GM11168 (cell line): ENCODE results near the gene DIDO1.

ENCODE experiments used
- in situ Hi-C: fragments of 300-500 bp; cut with MboI; formaldehyde crosslinking; loops from one replicate; pipeline ENCODE4 v1.12.0; 2022; ENCODE audit warnings: low sequenced_read_pairs; ENCODE audit not compliant: unreplicated experiment

DIDO1 gene

DNA sequence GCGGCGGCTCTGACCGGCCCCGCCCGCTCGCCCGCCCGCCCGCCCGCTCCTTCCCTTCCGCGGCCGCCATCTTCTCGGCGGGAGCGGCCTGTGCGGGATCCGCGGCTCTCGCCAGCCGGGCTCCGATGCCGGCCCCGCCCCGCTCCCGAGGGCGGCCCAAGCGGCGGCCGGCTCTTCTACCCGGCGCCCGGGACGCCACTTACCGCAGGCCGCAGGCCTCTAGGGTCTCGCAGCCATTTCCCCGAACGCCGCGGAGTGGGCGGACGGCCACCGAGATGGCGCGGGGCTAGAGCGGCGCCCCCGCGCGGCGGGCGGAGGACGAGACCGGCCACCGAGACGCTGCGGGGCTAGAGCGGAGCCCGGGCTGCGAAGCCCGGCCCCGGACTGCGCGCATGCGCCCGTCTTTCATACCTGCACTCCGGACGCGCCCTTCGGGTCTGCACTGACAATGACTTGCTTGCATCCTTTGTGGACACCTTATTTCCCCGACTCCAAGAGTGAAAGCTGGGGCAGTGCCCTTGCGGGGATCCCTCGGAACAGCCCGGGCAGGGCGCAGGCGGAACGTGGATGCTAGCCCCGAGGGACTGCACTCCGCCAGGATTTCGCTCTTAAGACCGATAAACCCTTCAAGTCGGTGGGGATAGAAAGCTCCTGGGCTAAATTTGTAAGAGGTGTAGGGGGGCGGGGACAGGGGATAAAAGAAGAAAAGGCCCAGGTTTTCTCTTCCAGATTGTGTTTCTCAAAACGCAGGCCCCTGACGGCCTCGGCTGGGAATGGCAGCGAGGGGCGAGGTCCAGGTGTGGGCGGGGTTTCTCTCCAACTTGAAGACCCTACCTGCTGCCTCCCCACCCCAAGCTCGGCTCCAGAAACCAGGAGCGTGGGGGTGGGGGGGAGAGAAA lies at the start of gene DIDO1:
DIDO1 (minus strand) TSS at position 277 of the 899 bp plus-strand sequence.
- in situ Hi-C loops = no loop called here

DNA sequence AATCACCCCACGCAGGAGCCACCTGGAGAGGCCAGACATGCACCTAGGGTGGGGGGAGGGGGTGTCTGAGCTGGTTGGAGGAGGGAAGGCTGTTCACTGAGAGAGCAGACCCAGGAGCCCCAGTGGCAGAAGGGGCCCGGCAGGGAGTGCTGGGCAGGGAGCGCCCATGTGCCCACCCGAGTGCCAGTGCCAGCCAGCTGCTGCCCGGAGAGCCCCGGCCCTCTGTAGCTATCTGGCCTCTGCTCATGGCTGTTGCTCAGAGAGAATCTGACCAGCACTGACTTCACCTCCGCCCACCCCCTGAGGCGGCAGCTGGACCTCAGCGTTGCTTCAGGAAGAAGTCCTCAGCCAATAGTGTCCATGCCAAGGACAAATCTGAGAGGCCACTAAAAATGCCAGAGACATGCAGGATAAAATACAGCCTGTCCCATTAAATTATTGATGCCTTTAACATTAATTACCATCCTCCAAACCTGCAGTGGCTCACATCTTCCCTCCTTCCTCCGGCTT lies 49.0 kb upstream of the DIDO1 start:
- in situ Hi-C loops = loop anchor here (5.0 kb wide), 1 partner anchor 37 kb away; no protein-coding TSS in a partner anchor

DNA sequence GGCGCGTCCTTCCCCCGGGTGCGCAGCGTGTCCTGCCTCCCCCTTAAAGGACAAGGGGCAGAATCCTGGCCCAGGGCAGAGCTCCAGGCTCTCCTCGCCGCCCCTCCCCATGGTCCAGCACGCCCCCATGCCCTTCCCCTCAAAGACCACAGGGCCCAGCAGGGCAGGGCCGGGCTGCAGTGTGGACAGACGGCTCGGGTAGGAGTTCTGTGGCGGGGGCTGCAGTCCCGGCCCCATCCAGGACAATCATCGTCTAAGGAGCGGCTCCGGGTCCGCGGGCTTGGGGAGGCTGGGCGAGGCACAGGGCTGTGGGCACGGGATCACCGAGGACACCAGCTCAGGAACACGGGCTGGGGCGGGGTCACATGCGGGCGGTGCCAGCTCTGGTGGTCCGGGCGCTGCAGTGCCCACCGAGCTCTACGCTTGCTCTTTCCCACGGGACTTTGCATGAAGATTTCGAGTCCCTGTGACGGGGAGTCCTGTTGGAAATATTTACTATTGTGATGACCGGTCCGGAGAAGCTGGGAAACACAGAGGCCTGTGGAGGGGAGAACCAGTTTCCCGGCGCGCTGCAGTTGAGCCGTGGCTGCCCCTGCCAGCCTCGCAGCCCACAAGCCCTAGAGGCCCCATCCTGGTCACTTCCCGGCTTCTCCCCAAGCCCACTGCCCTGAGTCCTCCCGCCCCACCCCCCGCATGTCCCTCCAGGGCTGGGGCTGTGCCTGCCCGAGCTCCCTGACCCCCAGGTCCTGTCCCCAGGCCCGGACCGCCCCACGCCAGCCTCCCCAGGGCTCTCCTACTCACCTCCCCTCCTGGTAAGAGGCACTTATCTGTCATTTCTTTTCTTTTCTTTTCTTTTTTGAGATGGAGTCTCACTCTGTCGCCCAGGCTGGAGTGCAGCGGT lies 46.8 kb upstream of the DIDO1 start:
- in situ Hi-C loops = no loop called here

DNA sequence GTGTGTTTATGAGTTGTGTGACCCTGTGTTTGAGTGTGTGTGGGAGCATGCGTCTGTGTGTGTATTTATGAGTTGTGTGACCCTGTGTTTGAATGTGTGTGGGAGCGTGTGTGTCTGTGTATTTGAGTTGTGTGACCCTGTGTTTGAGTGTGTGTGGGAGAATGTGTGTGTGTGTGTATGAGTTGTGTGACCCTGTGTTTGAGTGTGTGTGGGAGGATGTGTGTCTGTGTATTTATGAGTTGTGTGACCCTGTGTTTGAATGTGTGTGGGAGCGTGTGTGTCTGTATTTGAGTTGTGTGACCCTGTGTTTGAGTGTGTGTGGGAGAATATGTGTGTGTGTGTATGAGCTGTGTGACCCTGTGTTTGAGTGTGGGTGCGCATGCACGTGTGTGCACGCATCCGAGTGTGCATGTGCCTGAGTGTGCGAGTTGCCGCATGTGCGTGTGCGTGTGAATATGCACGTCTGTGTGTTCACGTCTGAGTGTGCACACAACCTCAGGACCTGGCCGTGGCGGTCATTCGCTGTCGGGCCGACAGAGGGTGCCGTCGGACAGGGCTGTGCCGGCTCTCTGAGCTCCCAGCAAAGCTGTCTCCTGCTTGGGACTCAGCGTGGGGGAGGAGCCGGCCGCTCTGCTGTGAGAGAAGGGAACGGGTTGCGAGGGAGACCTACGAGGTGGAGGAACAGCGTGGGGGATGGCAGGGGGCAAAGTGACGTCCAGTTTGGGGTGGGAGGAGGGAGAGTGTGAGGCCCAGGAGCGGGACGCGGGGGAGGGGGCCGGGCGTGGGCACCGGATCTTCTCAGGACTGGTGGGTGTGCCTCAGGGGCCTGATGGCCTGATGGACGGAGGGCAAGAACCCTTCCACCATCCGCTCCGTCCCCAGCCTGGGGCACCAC lies 45.9 kb upstream of the DIDO1 start:
- in situ Hi-C loops = no loop called here

DNA sequence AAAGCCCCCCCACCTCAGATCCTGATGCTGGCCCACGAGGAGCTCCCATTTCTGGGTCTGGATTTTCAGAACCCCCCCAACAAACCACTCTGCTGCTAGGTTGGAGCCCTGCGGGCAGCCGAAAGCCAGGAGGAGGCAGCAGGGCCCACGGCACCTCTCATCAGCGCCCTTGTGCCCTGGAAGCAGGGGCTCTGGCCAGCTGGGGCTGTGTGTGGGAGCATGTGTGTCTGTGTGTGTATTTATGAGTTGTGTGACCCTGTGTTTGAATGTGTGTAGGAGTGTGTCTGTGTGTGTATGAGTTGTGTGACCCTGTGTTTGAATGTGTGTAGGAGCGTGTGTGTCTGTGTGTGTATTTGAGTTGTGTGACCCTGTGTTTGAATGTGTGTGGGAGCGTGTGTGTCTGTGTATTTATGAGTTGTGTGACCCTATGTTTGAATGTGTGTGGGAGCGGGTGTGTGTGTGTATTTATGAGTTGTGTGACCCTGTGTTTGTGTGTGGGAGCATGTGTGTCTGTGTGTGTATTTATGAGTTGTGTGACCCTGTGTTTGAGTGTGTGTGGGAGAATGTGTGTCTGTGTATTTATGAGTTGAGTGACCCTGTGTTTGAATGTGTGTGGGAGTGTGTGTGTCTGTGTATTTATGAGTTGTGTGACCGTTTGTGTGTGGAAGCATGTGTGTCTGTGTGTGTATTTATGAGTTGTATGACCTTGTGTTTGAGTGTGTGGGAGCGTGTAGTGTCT lies 45.1 kb upstream of the DIDO1 start:
- in situ Hi-C loops = no loop called here

DNA sequence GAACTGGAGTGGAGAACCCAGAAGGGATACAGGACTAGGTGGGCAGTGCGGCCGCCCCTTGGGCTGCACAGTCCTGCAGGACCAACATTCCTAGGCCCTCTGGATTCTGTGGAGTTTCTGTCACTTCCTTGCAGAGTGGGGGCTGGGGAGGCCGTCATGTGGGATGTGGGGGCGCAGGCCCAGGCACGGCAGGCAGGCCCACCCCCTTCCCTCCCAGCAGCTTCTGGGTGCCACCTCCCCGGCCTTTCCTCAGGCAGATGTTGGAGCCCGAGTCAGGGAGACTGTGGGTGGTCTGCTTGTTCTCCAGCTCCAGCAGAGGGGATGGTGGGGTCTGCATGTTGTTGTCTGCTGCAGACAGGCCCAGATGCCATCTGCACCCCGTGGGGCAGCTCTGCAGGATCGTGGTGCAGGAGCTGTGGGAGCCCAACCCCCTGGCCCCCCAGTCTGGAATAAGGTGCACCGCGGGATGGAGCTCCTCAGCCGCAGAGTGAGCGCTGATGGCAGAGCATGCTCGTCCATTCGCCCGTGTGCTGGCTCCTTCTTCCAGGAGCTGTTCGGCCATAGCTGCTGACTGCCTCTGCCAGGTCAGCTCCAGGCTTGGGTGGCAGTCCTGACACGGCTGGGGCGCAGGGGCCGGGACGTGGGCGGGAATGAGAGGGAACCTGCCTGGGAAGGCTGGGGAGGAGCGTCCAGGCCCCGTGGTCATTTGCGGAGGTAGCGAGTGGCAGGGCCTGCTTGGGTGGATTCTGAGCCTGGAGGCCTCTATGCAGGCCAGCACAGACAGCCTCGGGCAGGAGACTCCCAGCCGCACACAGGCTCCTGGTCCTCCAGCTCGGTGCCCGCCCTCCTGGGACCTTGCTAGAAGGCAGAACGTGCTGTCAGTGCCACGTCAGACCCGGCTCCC lies 44.3 kb upstream of the DIDO1 start:
- in situ Hi-C loops = no loop called here

DNA sequence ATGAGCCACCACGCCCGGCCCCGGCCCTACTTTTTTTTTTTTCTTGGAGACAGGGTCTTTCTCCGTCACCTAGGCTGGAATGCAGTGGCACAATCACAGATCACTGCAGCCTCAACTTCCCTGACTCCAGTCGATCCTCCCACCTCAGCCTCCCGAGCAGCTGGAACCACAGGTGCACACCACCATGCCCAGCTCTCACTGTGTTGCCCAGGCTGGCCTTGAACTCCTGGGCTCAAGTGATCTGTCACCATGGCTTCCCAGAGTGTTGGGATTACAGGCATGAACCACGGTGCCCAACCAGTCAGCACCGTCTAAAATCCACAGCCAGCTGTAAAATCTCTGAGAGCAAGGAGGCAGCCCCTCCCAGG lies 43.6 kb upstream of the DIDO1 start:
- in situ Hi-C loops = no loop called here

DNA sequence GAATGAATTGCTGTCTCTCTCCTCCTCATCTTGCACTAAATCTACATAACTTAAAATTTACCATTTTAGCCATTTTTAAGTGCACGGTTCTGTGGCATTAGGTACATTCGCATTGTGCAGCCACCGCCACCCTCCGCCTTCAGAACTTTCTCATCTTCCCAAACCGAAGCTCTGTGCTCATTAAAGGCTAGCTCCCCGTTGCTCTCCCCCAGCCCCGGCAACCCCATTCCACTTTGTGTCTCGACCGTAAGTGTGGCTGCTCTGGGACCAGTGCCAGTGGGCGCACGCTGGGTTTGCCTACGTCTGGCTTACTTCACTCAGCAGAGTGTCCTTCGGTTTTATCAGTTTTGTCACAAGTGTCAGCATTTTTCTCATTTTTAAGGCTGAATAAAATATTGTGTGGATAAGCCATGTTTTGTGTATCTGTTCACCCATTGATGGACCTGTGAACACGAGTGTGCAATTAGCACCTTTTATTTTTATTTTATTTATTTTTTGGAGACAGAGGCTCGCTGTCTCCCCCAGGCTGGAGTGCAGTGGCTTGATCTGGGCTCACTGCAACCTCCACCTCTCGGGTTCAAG lies 43.0 kb upstream of the DIDO1 start:
- in situ Hi-C loops = no loop called here

DNA sequence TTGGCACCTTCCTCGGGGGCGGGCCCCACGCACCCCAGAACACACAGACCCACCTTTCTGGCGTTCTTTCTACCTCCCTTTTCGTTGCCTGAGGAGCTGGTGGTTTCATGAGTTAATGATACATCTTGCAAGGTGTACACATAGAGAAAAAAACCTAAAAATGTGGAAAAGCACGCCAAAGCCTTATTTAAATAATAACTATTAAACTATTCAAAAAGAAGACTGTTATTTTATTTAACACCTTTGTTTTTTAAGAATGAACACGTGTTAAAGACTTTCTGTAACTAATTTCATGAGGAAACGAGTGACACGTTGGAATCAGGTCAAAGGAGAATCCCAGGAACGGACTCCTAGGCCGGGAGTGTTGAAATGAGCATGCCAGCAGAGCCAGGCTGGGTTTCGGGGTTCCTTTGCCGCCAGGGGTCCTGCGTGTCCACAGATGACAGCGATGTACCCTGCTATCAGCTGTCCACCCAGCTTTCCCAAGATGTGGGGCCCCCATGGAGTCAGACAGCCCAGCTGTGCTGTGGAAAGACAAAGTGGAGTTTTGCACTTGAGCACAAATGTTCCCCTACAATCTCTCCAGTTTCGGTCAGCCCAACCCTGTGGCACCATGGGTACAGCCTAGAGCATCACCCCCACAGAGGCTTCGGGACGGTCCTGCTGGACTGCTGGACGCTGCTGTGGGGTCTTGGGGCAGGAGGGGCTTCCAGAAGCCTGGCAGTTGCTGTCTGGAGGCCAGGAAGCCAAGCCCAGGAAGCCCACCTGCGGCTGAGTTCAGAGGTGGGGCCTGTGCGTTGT lies 42.3 kb upstream of the DIDO1 start:
- in situ Hi-C loops = no loop called here

DNA sequence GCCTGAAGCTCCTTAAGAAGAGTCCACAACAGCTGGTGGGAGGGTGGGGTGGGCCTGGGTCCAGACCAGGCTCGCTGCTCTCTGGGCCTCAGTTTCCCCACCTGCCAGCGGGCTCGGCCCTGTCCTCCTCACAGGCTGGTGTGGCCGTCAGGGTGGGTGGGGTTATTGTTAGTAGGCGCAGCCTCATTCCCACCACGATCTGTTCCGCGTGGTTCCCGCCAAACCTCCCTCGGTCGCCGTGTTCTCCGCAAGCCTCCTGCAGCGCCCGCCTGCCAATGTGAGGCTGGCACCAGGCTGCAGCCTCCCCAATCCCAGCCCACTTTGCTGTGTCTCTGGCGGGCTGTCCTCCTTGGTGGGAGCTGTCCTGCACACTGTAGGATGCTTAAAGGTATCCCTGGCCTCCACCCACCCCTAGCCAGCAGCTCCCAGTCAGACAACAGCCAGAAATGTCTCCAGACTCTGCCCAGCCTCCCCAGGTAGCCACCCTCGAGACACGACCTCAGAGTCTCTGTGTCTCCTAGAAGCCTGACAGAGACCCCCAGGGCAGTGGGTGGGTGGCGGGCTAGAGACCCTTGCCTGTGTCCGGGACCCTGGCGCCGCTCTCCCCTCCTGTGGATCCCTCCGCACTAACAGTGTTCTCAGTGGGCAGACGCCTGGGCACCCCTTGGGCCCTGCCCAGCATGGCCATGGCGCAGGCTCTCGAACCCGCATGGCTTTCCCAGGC lies 41.5 kb upstream of the DIDO1 start:
- in situ Hi-C loops = no loop called here

DNA sequence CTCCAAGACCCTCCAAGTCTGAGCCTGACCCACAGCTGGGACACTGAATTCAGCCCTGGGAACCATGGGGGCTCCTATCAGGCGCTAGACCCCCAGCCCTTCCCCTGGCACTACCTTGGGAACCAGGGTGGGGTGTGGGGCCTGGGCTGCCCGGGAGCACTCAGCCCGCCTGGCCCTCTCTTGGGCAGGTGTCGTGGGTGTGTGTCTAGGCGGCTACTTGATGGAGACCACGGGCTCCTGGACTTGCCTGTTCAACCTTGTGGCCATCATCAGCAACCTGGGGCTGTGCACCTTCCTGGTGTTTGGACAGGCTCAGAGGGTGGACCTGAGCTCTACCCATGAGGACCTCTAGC lies 40.8 kb upstream of the DIDO1 start:
- in situ Hi-C loops = no loop called here

DNA sequence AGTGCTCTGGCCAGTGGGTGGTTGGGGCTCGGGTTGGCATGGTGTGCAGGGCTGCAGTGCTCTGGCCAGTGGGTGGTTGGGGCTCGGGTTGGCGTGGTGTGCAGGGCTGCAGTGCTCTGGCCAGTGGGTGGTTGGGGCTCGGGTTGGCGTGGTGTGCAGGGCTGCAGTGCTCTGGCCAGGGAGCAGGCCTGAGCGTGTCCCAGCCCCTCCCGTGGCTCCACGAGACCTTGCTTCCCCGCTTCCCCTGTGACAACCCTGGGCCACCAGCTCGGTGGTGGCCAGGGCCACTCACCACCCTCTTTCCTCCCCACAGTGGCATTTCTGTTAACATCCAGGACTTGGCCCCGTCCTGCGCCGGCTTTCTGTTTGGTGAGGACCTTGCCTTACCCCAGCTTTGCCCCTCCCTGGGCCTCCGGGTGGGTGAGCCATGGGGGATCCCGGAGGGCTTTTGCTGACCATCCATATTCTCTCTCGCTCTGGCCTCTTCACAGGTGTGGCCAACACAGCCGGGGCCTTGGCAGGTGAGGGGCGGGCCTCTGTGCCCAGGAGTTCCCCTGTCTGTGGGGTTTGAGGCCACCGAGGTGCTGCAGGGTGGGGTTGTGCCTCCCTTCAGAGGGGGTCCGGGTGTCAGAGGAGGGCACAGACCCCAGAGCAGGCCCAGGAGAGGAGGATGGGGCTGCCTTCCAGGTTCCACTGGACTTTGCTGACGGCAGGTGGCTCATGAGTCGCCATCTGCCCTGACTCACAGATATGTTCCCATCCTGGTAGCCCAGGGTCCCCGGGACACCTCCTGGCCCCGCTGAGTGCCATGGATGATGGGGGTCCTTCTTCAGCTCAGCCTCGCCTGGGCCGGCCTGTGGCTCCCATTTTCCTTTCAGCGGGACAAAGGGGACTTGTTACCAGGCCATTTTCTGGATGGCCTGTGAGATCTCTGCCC lies 40.2 kb upstream of the DIDO1 start:
- in situ Hi-C loops = no loop called here

DNA sequence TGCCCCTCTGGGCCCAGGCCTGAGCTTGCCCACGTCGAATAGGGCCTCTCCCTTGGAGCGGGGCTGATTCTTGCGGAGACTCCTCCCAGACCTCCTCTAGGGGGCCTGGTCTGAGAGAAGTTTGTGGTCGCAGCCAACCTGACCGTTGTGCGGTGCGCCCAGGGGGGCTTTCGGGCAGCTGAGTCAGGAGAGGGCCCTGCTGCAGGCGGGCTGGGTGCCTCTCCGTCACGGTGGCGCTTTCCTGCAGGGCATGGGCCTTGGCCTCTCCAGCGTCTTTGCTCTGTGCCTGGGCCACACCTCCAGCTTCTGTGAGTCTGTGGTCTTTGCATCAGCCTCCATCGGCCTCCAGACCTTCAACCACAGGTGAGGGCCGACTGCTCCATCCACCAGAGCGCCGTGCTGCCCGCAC lies 39.1 kb upstream of the DIDO1 start:
- in situ Hi-C loops = no loop called here

DNA sequence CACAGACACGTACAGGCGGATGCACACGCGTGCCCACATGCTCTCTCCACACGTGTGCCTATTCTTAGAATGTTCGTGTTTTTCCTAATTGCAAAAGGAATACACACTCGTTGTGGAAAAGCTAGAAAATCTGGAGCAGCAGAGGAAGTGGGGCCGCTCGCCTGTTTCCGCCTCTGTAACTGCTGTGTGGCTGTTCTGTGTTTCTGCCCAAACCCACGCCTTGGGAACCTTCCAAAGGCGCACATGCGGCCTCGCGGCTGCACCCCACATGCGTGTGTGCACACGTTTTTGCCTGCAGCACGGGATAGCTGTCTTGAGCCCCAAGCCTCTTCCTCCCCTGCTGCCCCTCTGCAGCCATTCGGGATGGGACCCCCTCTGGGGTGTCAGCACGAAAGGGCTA lies 38.4 kb upstream of the DIDO1 start:
- in situ Hi-C loops = no loop called here

DNA sequence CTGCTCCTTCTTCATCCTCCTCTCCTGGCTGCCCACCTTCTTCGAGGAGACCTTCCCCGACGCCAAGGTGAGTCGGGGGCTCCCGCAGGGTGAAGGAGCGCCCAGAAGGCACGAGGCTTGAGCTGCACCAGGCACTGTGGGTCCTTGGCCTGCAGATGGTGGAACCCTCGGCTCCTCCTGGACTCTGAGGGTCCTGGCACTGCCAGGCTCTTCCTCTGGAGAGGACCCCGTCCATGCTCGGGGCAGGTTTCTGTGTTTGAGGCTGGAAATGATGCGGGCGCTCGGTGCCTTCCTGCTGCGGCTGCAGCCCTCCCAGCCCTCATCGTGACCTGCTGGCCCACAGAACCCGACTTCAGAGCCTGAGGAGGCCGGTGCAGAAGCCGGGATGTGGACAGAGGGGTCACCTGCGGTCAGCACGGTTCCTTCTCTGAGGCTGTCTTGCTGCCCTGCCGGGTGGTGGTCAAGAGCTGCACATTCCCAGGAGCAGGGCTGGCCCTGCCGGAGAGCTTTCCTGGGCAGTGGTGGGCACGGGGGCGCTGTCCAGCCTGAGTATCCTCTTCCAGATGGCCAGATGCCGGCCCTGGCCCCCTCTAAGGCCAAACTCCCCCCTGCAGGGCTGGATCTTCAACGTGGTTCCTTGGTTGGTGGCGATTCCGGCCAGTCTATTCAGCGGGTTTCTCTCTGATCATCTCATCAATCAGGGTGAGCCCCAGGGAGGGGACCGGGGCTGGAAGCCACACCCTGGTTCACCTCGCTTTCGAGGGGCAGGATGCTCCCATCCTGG lies 37.5 kb upstream of the DIDO1 start:
- in situ Hi-C loops = no loop called here
